C4-2B (cell line): ENCODE data around the gene AFMID.

Experiments used
- CTCF ChIP-seq: fragments of 450-650 bp; conservative IDR thresholded peaks from 2 replicates; pipeline ENCODE4 v1.5.1; 2017; ENCODE audit warnings: mild to moderate bottlenecking
- ZFX ChIP-seq: fragments of 450-650 bp; IDR thresholded peaks from 2 replicates; pipeline ENCODE4 v1.6.1; 2017

GRCh38 chr17:78224231-78225087 is 37.3 kb downstream of the AFMID start:
- TF ChIP-seq CTCF: no peak
- TF ChIP-seq ZFX: no peak
